HG02642 (cell line): ENCODE measurements around the gene TFCP2L1.
A peak's percentile ranks its signal among the peaks of the same experiment; 100 is the strongest.
"Not testable (repeated sequence)": the region's sequence is repeated elsewhere in the genome, so short reads cannot be mapped to it uniquely, and the experiment has no call there.

Experiments
- ATAC-seq: cut with Tn5 transposase; IDR thresholded peaks from one replicate; pipeline ENCODE4 v1.9.1; 2021; ENCODE audit warnings: mild to moderate bottlenecking; ENCODE audit not compliant: unreplicated experiment, poor library complexity

The TFCP2L1 gene, protein sequence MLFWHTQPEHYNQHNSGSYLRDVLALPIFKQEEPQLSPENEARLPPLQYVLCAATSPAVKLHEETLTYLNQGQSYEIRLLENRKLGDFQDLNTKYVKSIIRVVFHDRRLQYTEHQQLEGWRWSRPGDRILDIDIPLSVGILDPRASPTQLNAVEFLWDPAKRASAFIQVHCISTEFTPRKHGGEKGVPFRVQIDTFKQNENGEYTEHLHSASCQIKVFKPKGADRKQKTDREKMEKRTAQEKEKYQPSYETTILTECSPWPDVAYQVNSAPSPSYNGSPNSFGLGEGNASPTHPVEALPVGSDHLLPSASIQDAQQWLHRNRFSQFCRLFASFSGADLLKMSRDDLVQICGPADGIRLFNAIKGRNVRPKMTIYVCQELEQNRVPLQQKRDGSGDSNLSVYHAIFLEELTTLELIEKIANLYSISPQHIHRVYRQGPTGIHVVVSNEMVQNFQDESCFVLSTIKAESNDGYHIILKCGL

GRCh38 chr2:121284463-121285449, at the start of gene TFCP2L1:
TSS of gene TFCP2L1 (minus strand) at chr2:121285202. CDS start at chr2:121285109, 93 bp downstream.
- peak; percentile 59 for ATAC-seq

GRCh38 chr2:121333834-121334558, 49.0 kb upstream of the TFCP2L1 start:
- peak; percentile 85 for ATAC-seq

- ATAC-seq, result no peak
These were observed 48.2 kb upstream of the TFCP2L1 start for GRCh38 chr2:121333231-121333630.

GRCh38 chr2:121331324-121331723, 46.3 kb upstream of the TFCP2L1 start:
- ATAC-seq, result not testable (repeated sequence)

DNA sequence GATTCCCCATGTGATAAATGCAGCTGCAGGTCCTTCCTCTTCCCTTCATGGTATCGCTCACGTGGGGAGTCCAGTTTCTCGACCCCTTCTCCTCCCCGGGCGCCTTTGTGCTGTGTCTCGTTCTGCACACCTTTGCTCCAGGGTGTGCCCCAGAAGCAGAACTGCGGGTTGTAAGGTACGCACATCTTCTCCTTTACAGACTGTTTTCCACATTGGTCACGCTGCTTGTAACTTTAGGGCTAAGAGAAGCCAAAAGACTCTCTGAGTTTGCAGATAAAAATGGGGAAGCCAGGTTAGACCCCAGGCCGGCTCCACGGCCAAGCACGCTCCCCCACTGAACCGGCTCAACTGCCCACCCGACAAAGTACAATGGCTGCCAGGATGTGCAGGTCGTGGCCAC, 45.9 kb upstream of the TFCP2L1 start:
- ATAC-seq, result no peak

DNA sequence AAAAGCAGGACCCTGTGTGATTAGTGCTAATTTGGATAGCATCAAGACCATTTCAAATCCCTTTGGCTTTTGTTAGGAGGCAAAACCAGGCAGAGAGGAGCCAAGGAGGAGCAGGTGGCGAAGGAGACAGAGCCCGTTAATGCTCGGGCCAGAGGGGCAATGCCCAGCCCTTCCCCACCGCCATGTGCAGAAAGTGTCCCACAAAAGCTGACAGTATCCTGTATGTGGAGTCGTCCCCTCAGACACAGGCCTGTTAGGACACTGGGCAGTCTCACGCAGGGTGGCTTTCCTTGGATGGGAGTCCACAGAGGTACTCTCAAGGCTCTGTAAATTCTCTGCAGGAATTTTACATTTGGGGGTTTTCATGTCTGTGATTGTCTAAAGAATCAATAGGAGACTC, 44.8 kb upstream of the TFCP2L1 start:
- no peak for ATAC-seq

- ATAC-seq, result no peak
These were observed 41.6 kb upstream of the TFCP2L1 start for GRCh38 chr2:121326628-121327027.

- no peak for ATAC-seq
These were observed 39.6 kb upstream of the TFCP2L1 start for GRCh38 chr2:121324601-121325000.

DNA sequence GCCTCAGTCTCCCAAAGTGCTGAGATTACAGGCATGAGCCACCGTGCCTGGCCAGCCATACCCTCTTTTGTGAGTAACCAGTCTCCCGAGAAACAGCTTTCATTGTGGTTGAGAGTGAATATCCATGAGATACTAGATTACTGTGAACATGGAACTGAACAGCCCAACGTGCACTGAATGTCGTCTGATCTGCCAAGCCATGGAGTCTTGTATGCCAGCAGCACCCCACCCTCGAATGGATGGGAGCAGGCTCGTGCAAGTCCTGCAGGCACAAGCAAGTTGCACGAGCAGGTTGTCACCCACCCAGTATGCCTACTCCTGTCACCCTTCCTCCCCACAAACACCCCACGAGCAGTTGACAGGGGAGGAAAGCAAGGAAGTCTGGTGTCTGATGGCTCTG, 36.5 kb upstream of the TFCP2L1 start:
- ATAC-seq, result no peak

- no peak for ATAC-seq
These were observed 34.9 kb upstream of the TFCP2L1 start for GRCh38 chr2:121319941-121320340.

DNA sequence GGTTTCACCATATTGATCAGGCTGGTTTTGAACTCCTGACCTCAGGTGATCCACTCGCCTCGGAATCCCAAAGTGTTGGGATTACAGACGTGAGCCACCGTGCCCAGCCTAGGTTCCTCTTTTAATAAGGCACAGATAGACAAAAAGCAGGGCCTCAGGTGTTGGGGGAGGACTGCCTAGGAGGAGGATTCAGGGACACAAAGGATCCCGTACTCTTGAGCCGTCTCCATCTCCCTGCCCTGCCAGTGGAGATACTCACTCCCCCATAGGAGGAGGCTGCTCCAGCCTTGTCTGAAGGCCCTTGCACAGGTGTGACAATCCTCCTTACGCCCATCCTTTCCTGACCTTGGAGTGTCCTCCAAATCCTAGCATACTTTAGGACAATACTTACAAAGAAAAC, 32.0 kb upstream of the TFCP2L1 start:
- no peak for ATAC-seq

DNA sequence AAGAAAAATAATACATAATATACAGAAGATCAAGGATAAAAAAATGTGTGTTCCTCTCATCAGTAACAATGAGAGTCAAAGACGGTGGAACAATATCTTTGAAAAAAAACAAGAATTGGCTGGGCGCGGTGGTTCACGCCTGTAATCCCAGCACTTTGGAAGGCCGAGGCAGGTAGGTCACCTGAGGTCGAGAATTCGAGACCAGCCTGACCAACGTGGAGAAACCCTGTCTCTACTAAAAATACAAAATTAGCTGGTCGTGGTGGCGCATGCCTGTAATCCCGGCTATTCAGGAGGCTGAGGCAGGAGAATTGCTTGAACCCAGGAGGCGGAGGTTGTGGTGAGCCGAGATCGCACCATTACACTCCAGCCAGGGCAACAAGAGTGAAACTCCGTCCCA, 28.7 kb upstream of the TFCP2L1 start:
- not testable (repeated sequence) for ATAC-seq

DNA sequence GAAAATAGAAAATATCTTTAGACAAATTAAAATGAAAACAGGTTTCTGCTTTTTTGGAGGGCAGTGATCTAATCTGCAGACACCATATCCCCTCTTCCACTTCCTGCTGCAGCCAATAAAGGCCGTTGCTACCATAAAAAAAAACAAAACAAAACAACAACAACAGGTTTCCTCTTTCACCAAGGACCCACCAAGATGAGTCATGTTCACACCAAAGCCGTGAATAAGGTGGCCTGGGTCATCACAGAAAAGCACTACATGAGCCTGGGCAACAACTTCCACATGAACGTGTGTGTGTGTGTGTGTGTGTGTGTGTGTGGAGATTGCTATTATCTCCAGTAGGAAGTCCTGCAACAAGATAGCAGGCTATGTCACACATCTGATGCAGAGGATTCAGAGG, 24.8 kb upstream of the TFCP2L1 start:
- ATAC-seq, result peak; percentile 69

DNA sequence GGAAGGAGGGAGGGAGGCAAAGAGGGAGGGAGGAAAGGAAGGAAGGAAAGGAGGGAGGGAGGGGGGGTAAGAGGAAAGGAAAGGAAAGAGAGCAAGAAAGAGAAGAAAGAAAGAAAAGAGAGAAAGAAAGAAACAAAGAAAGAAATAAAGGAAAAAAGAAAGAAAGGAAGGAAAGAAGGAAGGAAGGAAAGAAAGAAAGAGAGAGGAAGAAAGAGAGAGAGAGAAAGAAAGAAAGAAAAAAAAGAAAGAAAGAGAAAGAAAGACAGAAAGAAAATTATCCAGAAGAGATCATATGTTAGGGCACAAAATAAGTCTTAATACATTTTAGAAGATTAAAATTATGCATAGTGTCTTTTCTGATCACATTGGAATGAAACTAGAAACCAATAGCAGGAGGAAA, 24.3 kb upstream of the TFCP2L1 start:
- ATAC-seq, result no peak

- no peak for ATAC-seq
These were observed 22.0 kb upstream of the TFCP2L1 start for GRCh38 chr2:121307048-121307447.

DNA sequence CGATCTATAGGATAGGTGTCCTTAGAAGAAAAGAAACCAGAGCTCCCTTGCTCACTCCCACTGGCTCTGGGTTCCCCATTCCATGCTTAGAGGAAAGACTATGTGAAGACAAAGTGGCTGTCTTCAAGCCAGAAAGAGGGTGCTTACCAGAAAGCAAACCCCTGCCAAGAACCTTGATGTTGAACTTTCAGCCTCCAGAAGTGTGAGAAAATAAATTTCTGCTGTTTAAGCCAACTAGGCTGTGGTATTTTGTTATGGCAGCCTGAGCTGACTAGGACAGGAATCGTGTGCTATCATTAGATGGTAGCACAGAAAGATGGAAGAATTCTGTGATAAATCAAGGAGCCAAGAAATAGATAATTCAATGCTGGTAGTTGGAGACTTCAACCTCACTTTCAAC, 19.9 kb upstream of the TFCP2L1 start:
- ATAC-seq, result no peak

DNA sequence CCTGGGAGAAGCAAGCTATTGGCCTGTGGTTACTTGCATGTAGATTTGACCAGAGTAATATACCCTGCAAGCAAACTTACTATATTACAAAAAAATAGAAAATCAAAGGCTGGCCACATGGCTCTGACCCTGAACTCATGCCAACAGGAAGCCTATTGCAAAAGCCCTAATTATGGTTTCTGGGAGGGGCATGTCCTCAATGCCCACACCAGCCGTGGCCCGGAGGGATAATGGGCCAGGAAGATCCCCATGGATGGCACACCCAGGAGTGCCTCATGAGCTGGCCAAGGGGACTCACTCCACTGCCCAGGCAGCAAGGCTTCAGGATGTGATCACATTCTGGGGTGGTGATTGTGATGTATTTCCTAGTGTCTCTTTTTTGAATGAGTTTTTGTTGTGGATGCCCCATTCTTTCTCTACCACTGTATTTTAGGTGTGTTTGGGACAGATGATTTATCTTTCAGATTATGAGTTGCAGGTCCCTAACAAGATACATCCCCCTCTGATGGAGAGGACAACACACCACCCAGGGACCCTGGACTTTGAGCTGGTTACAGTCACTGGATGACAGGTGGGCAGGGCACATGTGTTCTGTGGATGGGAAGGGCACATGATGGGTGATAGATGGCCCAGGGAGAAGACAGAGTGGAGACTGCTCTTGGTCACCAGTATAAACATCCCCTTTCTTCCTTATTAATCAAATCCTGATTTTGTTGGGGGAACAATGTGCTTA, 18.7 kb upstream of the TFCP2L1 start:
- no peak for ATAC-seq

GRCh38 chr2:121301190-121301589, 16.2 kb upstream of the TFCP2L1 start:
- ATAC-seq, result not testable (repeated sequence)

- ATAC-seq, result no peak
These were observed 13.5 kb upstream of the TFCP2L1 start for GRCh38 chr2:121298476-121298875.

DNA sequence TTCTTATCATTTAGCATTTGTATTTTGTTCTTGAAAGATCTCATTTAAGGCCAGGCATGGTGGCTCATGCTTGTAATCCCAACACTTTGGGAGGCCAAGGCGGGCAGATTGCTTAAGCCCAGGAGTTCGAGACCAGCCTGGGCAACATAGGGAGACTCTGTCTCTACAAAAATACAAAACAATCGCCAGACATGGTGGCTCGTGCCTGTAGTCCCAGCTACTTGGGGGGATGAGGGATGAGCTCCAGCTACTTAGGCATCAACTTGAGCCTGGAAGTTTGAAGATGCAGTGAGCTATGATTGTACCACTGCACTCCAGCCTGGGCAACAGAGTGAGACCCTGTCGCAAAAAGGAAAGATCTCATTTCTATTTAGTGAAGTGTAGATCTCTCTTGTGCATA, 12.9 kb upstream of the TFCP2L1 start:
- ATAC-seq, result not testable (repeated sequence)
